ENCODE results near the gene MED12L.
"Not testable (repeated sequence)": the region's sequence is repeated elsewhere in the genome, so short reads cannot be mapped to it uniquely, and the experiment has no call there.

Gene MED12L

DNA sequence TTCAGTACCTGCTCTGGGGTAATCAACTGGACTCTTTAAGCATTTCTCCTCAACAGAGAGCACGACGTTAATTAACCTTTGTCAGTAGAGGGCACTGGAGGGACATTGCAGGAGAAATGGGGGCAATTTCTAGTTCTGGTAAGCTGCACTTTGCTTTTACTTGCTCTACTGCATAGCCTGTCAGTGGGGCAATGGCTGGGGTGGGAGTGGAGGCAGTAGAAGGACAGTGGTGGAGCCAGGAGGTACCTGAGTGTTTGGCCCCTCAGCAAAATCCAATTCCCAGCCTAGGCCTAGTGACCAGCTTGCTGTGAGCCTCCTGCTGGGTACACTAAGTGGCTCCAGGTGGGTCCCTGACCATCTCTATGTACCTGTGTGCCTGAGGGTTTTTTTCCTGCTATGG lies 18.3 kb upstream of the MED12L start:
- Histone ChIP-seq H3K79me2 (no peaks in the 10 kb centered on the region), H2AFZ (no peak overlapping the region), H3K27me3 (ENCODE audit: control insufficient read depth, insufficient read depth, low read length) (no peaks in the 10 kb centered on the region), H3K4me3 (ENCODE audit: low read depth, low read length) (no peak overlapping the region), H3K36me3 (ENCODE audit: control insufficient read depth, insufficient read depth, low read length) (no peaks in the 10 kb centered on the region), H3K9me3 (ENCODE audit: control insufficient read depth, low read length) (no peaks in the 10 kb centered on the region), H3K27ac (no peak overlapping the region), H3K9ac (no peak overlapping the region), H3K4me1 (no peaks in the 10 kb centered on the region), H3K4me2 (ENCODE audit: low read length) (no peak overlapping the region)
- TF ChIP-seq, protein P1, sequence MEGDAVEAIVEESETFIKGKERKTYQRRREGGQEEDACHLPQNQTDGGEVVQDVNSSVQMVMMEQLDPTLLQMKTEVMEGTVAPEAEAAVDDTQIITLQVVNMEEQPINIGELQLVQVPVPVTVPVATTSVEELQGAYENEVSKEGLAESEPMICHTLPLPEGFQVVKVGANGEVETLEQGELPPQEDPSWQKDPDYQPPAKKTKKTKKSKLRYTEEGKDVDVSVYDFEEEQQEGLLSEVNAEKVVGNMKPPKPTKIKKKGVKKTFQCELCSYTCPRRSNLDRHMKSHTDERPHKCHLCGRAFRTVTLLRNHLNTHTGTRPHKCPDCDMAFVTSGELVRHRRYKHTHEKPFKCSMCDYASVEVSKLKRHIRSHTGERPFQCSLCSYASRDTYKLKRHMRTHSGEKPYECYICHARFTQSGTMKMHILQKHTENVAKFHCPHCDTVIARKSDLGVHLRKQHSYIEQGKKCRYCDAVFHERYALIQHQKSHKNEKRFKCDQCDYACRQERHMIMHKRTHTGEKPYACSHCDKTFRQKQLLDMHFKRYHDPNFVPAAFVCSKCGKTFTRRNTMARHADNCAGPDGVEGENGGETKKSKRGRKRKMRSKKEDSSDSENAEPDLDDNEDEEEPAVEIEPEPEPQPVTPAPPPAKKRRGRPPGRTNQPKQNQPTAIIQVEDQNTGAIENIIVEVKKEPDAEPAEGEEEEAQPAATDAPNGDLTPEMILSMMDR (IDR thresholded peaks at IDR 0.05) = no peak

DNA sequence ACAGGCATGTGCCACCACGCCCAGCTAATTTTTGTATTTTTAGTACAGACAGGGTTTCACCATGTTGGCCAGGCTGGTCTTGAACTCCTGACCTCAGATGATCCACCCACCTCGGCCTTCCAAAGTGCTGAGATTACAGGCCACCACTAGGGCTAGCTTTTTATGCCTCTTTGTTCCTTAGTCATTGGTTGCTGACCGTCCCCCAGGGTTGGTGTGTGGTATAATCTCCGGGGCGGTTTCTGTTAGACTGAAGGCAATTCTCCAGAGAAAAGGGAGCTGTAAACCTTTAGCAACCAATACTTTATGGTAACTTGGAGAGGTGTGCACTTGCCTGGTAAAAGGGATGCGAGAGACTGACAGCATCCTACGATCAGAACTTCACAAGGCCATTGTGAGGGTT lies 12.6 kb upstream of the MED12L start:
- H3K27ac ChIP-seq; H3K4me3 ChIP-seq (ENCODE audit: low read depth, low read length); H3K36me3 ChIP-seq (ENCODE audit: control insufficient read depth, insufficient read depth, low read length); H3K4me1 ChIP-seq; H3K4me2 ChIP-seq (ENCODE audit: low read length); H3K27me3 ChIP-seq (ENCODE audit: control insufficient read depth, insufficient read depth, low read length); H3K79me2 ChIP-seq; H3K9ac ChIP-seq; H3K9me3 ChIP-seq (ENCODE audit: control insufficient read depth, low read length); H2AFZ ChIP-seq: not testable (repeated sequence)

DNA sequence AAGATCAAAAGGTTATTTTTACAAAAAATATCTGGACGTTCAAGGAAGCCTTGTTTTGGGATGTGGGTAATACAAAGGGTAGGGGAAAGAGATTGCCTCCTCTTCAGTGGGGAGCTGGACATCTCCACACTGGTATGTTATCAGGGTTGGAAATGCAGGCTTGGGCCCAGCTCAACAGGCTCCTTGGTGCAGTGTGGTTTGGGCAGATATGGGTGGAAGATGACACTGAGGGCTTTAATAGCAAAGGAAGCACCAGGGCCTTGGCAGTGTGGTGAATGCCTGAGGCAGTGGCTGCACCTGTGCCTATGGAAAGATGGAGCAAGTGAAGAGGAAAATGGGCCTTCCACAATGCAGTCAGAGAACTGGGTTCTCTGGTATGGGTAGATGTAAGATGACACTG lies 11.2 kb upstream of the MED12L start:
- Histone ChIP-seq H3K36me3 (ENCODE audit: control insufficient read depth, insufficient read depth, low read length) (no peaks in the 10 kb centered on the region), H3K27ac (no peak overlapping the region), H3K27me3 (ENCODE audit: control insufficient read depth, insufficient read depth, low read length) (no peaks in the 10 kb centered on the region), H2AFZ (no peak overlapping the region), H3K4me1 (peaks cover 6% of the 10 kb centered on the region), H3K4me2 (ENCODE audit: low read length) (no peak overlapping the region), H3K4me3 (ENCODE audit: low read depth, low read length) (no peak overlapping the region), H3K79me2 (no peaks in the 10 kb centered on the region), H3K9me3 (ENCODE audit: control insufficient read depth, low read length) (no peaks in the 10 kb centered on the region), H3K9ac (no peak overlapping the region)
- TF ChIP-seq, protein P1 (IDR thresholded peaks at IDR 0.05) = no peak

DNA sequence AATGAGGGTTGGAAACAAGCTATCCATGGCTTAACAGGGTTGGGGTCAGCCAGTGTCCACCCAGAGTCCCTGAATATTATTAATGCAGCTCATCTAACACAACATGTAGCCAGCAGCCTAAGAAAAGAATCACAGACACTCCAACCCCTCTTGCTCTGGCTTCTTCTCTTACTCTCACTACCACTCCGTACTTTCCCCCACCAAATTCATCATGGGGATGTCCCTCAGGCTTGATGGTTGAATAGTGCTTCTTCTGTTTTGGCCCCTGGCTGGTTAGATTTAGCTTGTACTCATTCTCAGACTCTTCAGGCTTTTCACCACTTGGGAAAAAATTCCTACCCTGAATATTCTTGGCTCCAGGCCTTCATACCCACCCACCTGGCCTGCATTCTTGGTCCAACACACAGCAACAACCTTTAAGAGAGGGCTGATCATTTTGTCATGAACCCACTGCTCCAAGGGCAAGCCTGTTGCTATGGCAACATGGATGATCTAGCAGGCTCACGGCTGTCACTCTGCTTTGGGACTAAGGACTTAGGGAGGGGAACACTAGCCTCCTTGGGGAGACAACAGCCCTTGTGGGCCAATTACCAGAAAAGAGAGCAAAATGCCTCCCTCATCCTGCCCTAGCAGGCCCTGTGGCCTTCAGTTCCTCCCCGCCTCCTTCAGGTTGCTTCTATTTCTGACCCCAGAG lies 9.4 kb upstream of the MED12L start:
- Histone ChIP-seq H3K79me2 (no peaks in the 10 kb centered on the region), H3K9me3 (ENCODE audit: control insufficient read depth, low read length) (no peaks in the 10 kb centered on the region), H3K27me3 (ENCODE audit: control insufficient read depth, insufficient read depth, low read length) (no peaks in the 10 kb centered on the region), H2AFZ (peak overlapping the region; percentile 46), H3K27ac (no peak overlapping the region), H3K36me3 (ENCODE audit: control insufficient read depth, insufficient read depth, low read length) (no peaks in the 10 kb centered on the region), H3K4me1 (peaks cover 6% of the 10 kb centered on the region), H3K4me2 (ENCODE audit: low read length) (no peak overlapping the region), H3K9ac (no peak overlapping the region), H3K4me3 (ENCODE audit: low read depth, low read length) (no peak overlapping the region)
- TF ChIP-seq, protein P1 (IDR thresholded peaks at IDR 0.05) = no peak

DNA sequence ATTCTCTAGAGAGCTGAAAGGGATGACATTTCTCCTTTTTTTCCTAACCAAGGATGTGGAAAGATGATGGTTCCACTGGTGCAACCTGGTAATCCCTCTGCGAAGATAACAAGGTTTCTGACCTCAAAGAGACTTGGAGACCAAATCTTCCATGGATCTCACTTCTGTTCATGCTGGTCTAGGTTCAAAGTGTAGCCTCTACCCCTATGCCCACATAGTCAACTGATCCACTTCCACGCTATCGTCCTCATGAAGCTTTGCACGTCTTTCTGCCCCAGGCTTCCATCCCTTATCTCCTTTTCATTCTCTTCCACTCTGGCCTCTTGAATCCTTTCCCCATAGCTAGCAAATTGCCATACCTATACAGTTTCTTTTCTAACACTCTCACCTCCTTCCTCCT lies 8.8 kb upstream of the MED12L start:
- TF ChIP-seq, protein P1 (IDR thresholded peaks at IDR 0.05) = no peak
- Histone ChIP-seq H2AFZ (peak overlapping the region; percentile 46), H3K27ac (no peak overlapping the region), H3K9me3 (ENCODE audit: control insufficient read depth, low read length) (no peaks in the 10 kb centered on the region), H3K4me1 (peaks cover 6% of the 10 kb centered on the region), H3K36me3 (ENCODE audit: control insufficient read depth, insufficient read depth, low read length) (no peaks in the 10 kb centered on the region), H3K4me2 (ENCODE audit: low read length) (no peak overlapping the region), H3K9ac (no peak overlapping the region), H3K79me2 (no peaks in the 10 kb centered on the region), H3K4me3 (ENCODE audit: low read depth, low read length) (no peak overlapping the region), H3K27me3 (ENCODE audit: control insufficient read depth, insufficient read depth, low read length) (no peaks in the 10 kb centered on the region)

DNA sequence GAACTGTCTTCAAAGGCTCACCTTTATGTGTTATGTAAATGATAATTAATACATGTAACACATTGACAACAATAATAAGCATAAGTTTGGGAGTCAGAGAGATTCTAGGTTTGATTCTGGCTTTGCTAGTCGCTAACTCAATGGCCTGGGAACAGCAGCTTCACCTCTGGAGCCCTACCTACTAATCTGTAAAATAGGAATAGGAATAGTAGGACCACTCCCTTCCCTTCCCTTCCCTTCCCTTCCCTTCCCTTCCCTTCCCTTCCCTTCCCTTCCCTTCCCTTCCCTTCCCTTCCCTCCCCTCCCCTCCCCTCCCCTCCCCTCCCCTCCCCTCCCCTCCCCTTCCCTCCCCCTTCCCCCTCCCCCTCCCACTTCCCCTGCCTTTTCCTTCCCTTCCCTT lies 4.4 kb upstream of the MED12L start:
- H3K36me3 ChIP-seq (ENCODE audit: control insufficient read depth, insufficient read depth, low read length); H3K27me3 ChIP-seq (ENCODE audit: control insufficient read depth, insufficient read depth, low read length); H3K4me1 ChIP-seq; H3K79me2 ChIP-seq; H3K27ac ChIP-seq; H3K4me2 ChIP-seq (ENCODE audit: low read length); H3K9ac ChIP-seq; H2AFZ ChIP-seq; H3K4me3 ChIP-seq (ENCODE audit: low read depth, low read length); H3K9me3 ChIP-seq (ENCODE audit: control insufficient read depth, low read length): not testable (repeated sequence)
